ENCODE data around the gene PLXNA4.
A peak's percentile ranks its signal among the peaks of the same experiment; 100 is the strongest.

PLXNA4 gene

DNA sequence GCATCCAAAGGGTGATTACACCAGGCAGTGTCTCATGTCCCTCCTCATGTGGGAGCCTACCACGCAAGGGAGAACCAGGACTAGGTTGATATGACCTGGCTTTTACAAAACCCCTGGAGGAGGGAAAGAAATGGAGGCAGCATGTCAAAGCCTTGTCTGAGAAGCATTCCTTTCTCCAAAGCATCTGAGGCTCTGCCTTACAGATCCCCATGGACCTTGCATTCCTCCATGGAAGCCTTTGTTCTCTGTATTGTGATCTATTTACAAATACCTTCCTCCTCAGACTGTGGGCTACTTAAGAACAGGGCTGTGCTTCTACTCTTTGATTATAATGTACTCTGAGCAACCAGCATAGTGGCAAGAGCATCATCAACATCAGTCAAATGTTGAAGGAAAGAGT lies 197.0 kb downstream of the PLXNA4 start:
- no peak for DNase-seq

DNA sequence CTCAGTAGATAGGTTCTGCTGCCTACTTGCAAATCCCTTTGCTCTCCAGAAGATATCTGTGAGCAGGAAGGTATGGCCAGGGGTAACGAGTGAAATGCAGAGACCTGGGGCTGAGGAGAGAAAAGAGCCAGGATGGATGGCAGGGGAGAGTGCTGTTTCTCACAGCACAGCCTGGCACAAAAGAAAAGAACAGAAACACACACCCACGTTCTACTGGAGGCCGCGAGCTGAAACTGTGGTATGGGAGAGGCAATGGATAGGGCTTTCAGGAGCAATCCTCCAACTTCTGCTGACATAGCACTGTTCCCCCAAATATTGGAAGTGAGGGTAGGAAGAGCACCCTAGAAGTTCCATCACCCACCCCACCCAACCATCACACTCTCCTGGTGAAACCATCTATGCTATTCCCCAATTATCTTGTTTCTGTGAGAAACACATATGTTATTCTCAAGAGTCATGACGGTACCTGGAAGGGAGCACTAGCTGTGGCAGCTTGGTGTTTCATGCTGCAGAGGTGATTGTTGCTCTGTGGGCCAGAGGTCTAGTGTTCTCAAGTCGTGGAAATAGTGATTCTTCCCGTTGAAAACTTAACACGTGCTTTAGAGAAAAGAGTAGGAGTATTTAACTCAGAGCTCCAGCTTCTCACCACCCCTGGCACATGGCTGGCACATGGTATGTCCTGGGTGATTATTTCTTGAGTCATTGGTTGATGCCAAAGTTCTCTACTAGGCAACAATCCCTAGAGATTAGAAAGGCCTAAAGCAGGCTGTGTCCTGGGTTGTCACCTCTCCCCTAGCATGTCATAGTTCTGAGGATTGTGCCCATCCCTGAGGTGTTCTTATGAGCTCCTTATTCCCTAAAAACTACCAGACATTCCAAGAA lies 198.3 kb downstream of the PLXNA4 start:
- DNase-seq, result no peak

DNA sequence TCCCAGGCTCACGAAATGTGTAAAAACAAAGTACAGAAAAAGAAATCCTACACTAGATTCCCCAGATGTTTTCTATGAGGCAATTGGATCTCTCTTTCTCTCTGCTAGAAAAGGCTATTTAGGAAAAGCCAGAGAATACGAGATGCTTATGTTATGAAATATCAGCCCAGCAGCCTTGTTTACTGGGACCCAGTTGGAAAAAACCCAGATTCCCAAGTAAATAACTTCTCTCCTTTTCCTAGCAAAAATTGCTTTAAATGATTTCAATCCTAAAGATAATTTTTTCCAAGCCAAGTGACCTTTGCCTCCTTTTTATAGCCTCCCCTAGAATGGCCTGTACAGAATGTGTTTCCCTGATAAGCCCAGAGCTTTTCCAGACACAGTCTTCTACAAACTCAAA lies 199.3 kb downstream of the PLXNA4 start:
- DNase-seq, result no peak

DNA sequence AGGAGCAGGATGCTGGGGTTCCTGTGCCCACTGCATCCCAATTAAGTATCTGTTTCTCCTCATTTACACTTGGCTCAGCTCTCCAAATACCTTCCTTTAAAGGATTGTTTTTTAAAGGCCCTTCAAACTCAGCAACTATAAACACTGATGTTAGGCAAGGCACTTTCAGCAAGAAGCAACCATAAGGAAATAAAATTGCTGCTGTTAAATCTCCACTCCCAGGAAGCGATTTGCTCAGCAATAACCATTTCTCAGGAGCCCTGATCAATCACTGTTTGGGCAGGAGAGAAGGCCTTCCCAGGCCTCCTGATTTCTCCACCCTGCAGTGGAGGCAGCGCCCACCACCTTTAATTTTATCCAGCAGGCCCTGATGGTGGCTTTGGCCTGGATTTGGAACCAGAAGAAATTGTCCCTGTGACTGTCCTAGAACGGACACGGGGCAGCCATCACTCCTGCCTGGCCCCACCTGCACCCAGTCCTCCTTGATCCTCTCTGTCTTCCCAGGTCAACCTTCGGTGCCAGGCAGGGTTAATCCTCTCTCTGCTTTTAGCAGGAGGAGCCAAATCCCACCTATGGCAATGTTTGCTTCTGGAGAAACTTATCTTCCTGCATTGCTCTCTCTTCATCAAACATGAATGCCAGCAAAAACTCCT lies 199.8 kb downstream of the PLXNA4 start:
- no peak for DNase-seq

DNA sequence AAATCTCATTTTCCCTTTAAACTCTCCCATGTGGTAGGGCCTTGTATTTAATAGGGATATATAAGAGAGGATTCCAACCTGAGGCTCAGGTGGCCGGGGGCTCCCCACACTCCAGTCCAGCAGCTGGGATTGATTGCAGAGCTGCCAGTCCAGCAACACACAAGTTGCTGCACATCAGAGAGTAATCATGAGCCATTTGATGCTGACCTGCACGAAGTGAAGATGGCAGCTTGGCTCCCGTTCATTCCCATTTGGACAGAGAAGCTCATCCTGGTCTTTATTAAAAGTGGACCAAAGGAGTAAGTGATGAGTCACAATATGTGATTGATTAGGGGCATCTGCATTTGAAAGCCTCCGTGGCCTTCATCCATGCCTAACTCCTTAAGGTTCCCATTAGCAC lies 202.4 kb downstream of the PLXNA4 start:
- DNase-seq, result no peak

DNA sequence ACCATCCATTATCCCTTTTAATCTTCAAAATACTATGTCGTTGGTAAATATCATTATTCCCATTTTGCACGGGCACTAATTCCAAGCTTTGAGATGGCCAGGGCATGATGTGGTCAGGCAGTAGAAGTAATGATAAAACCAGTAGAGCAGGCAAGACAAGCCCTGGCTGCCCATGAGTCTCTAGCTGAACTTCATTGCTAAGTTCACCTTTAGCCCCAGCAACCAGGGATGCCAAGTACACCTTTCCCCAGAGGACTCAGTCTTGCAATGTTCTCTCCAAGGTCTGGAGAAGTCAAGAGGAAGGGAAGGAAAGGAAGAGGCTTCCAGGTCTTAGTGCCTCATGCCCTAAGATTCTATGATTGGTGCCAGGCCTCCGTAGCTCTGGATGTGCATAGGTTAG lies 203.2 kb downstream of the PLXNA4 start:
- DNase-seq, result no peak

DNA sequence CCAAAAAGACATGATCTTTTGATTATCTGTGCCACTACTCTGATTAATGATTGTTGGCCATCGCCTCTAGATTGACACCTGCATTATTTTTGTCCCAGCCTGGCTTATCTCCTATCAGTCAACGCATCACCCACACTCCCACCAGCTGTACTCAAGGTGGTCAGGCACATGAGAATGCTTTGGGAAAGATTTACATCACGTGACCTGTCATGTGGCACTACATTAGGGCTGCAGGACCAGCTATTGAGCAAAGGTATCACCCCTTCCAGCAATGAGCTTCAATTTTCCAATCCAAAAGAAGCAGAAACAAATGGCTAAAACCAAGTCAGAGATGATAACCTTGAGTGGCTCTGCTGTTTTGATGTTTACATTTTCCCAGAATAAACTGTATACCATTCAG lies 204.3 kb downstream of the PLXNA4 start:
- no peak for DNase-seq

DNA sequence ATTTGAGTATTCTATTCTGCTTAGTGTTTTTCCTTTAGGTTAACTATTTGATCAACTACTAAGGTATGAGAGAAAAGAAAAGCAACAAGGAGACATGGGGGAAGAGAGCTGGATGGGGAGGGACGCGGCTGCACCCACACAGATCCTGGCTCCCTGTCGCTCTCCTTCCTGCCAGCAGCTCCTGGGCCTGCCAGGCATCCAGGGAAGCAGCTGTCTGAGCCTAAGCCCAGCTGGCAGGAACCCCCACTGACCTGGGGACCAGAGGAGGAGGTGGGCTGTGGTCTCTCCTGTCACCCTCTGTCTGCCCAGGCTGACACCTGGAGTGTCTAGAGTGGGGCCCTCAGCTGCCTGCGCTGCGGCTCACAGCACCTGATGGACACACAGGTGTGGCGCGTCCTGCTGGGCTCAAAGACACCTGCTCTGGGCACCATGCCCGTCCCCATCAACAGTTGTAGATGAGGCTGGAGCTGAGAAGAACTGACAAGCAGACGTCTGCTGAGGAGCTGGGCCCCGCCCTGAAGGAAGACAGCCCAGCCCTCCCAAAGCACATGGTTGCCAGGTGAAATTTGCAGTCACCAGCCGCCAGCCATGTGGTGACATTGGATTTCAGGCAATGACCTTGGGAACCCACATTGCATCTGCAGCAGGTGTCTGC lies 207.9 kb downstream of the PLXNA4 start:
- no peak for DNase-seq

DNA sequence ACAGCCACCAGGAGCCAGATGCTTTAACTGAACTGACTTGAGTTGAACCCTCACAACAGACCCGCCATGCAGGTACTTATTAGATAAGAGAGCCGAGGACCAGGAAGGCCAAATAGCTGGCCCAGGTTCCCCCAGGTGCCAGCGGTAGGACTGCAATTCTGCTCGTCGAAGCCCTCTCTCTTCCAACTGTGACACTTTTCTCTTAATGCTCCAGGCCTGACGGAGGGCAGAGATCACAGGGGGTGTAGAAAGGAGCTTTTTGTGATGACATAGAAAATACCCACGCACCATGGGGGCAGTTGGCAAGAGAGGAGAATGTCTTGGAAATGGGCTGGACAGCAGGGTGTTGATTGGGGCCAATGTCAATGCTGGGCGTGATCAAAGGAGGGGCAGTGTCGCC lies 208.5 kb downstream of the PLXNA4 start:
- DNase-seq, result no peak

DNA sequence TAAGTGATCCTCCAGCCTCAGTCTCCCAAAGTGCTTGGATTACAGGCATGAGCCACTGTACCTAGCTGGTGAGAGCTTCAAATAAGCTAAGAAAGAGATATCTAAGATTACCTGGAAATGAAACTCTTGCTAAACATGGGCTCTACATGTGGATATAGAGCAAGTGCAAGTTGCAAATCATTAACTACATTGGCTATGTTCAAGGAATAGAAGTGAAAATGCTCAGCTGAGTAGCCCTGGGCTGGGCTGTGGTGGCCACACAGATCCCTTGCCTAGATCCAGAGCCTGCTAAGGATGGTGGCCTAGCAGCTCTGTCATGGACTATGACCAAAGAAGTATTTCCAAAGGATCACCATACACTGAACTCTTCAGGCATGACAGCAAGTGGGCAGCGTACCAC lies 209.3 kb downstream of the PLXNA4 start:
- no peak for DNase-seq

DNA sequence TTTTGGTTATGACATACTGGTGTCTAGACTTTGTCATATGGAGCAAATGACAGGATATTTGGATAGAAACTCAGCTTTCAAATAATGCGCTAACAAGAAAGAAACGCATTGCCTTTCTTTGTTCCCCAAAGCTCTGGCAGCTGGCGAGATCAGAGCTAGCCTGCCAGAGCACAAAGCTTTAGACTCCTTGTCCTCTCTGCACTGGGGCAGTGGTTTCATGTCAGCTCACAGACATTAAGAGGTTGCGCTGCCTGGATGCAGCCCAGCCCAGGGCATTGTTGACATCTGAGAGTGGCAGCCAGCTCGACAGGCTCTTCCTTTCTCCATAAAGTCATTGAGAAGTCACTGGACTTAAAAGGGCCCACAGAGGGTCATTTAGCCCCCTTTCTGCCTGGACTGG lies 212.0 kb downstream of the PLXNA4 start:
- DNase-seq, result no peak

DNA sequence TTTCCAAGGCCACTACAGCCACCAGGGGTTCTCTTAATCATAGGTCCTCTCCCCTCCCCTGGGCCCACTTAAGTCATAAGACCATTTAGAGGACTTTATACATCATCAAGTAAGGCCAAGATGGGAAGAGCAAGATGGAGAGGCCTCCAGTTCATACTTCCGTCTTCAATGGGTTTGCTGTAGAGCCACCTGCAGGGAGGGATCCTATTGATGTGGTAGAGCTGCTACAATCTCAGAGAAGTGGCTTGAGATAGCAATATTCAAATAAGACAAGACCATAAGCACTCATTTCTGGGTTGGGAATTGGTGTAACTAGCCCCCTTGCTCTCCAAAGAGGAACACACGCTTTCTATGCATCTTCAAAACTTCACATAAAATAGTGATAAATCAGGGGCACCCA lies 214.2 kb downstream of the PLXNA4 start:
- no peak for DNase-seq

DNA sequence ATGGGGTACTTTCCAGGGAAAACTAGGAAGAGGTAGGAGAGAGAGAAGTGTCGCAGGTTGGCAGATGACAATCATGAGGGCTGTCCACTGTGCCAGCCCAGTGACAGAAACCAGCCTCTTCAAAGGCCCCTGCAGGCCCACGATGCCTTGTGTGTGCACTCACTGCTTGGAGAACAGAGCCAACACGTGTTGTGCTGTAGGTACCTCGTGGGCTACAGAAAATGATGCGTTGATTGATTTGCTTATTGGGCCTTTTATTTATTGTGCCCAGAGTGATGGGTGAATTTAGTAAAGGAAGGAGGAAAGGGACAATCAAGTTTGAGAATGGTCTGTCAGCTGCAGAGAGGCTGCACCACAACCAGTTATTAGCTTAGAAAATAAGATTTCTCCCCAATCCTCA lies 215.1 kb downstream of the PLXNA4 start:
- no peak for DNase-seq

DNA sequence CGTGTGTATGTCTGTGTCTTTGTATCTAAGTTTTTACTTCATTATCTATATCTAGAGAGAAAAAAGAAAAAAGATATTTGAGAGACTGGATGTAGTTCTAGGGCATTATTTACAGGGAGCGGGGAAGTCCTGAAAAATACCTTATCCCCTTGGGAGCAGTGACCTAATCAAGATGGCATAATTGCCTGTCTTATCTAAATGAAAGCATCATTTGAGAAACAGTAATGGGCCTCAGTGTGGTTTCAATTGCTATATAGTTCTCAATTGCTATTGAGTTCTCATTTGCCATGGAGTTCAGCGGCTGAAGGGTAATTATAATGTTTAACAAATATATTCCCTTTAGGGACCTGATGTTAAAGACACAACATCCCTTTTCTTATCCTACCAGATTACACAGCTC lies 216.5 kb downstream of the PLXNA4 start:
- DNase-seq, result no peak

DNA sequence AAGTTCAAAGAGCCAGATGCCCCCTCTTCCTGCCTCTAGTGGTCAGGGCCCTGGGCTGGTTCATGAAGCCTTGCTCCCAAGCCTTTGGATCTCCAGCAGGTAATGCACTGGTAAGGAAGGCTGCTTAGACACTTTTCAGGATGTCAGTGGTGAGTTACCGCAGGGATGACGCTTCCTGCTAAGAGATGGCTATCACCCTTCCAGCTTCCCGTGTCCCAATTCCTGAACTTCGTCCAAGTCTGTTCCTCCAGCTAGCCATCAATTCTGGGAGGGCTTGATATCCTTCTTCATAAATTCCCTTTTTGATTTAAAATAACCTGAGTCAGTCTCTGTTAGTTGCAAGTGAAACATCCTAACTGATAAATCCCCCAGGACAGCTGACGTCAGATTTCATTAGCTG lies 221.2 kb downstream of the PLXNA4 start:
- no peak for DNase-seq

DNA sequence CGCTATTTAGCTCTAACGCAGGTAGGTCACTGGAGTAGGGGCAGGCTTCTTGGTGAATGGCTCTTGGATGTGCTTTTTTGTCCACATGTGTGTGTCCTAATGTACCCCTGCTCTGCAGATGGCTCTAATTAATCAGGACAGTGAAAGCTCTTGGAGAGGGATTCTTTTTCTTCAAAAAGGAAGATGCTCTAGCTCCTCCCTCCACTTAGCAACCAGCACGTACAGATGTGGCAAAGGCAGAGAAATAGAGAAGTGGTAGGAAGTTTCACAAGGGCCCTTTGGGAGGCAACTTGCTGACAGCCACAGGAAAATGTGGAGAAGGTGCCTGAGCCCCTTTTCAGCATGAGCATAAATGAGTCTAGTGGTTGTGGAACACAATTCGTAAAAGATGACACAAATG lies 221.7 kb downstream of the PLXNA4 start:
- peak in 1 of 2 experiments; percentile 23 for DNase-seq

DNA sequence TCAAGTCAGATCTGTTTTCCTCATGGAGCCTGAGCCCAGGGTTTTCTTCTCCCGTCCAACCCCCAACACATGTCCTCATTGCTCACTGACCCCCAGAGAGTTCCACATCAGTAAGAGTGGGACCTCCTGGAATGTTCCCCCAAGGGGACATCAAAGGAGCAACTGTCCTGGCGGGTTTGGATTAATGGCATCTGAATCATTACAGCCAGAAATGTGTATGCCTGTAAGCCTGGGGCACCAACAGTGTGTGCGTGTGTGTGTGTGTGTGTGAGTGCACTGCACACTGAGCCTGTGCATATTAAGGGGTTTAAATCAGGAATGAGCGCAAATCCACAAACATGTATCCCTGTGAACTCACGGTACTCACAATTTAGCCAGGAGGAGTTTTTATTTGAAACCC lies 222.3 kb downstream of the PLXNA4 start:
- no peak for DNase-seq

DNA sequence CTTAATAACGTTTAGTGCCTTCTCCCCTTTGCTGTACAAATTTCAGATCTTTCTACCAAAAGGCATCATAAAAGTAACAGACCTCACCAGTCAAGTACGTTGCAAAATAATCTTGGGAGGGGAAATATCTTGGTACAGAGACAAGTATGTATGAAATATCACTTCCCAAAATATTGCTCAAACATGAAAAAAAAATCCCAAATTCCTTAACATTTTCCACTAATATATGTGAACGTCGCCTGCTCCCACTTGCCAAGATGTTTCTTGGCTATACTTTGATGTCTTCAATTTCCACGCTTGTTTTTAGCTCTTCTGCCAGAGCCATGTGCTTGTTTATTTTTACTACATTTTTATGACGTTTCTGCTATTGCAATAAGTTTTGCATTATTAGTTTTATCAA lies 223.5 kb downstream of the PLXNA4 start:
- DNase-seq, result no peak

DNA sequence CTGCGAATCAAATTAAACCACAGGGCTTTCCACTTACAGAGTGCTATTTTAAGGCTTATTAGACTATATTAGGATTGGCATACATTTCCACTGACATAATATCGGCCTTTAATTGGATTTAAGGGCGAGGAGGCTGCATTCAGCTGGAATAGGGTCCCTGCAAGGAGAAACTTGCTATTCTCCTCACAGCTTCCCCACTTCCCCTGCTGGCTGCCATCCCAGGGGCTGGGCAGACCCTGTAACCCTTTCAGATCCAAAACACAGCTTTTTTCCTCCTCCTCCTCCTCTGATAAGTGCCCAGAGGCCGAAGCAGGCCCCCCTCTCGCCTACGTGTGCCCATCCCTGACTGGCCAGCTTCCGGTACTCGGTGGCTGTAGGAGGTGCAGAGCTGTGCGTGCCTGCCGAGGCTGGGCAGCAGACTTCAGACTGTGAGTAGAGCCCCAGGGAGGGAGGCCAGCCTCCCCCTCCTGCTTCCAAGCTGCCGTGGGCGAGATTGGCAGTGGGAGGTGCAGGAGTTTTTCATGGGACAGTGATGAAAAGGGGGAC lies 224.2 kb downstream of the PLXNA4 start:
- DNase-seq, result no peak

DNA sequence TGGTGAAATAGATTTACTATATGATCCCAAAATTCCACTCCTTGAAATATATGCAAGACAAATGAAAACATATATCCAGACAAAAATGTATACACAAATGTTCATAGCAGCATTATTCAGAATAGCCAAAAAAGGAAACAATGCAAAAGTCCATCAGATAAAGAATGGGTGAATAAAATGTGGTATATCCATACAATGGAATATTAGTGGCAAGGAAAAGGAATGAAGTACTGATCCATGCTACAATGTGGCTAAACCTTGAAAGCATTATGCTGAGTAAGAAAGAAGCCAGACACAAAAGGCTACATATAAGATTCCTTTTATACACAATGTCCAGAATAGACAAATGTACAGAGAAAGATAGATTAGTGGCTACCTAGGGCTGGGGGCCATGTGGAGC lies 225.5 kb downstream of the PLXNA4 start:
- DNase-seq, result no peak

DNA sequence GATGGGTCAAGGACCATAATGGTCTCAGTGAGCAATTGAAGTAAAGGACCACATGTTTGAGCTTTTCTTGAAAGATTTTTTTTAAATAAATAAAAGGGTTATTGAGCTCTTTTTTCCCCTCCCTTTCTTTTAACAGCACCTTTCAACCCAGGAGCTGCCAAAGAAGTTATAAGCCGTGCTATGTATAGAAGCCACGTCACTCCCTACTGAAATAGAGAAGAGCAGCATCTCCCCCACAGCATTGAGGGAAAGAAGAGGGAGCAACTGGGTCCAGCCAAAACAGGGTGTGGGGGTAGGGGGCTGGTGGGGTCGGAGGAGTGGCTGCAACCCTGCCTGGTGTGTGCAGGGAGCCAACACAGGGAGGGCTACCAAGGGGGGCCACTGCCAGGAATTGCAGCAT lies 227.2 kb downstream of the PLXNA4 start:
- DNase-seq, result no peak

DNA sequence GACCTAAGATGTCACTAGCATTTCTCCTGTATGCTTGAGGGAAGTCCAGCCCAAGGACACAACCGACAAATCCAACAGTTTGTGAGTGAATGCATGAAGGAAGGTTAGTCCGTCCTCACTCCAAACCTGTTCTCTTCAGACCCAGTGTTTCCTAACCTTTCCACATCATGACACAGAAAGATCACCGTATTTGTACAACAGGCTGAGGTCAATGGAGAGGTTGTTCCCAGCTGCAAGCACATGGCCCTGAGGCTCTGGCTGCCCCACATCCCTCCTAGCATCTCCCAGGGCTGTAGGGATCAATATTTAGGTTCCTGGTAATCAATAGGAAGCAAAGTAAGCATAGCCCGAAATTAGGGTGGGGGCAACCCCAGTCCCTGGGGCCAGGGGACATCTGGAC lies 227.9 kb downstream of the PLXNA4 start:
- no peak for DNase-seq

DNA sequence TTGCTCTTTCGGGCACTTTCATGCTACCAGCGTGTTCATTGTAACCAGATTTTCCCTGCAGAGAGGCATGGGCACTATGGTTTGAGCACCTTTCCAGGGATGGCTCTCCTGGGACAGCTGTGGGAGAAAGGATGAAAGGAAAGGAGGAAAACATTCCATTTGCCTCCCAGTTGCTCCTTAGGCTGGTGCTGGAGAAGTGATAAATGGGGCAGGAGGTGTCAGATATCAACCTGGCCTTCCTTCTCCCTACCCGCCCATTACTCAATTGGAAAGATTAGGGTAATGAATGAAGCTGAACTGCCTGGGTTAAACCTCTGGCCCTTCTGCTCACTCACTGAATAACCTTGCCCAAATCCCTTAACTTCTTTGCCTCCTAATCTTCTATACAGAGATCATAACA lies 228.4 kb downstream of the PLXNA4 start:
- DNase-seq, result peak in 1 of 2 experiments; percentile 9

DNA sequence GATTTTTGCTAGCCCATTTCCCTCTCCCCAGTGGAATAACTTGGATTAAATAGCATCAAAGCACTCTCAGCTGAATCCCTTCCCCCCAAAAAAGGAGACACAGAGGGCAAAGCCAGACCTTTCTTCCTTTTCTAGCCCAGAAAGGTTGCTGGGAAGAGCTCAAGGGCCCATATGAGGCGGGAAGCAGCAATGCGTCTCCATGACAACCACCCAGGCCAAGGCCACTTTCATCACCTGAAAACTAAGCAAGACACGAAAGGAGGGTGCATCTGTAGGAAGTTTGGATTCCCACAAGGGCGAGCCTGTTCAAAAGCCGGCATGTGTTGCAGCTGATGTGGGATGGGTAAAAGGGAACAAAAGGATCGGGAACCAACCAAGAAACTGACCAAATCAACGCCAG lies 229.1 kb downstream of the PLXNA4 start:
- DNase-seq, result peak in 1 of 2 experiments; percentile 45

All from NCI-H524 (cell line).